Activated CD8-positive, alpha-beta T cell treated with anti-CD3 and anti-CD28 coated beads for 36 hours (primary cell): Measurements from ENCODE around the gene ZBTB38. TPM values are rescaled to one million over a fixed set of nuclear protein-coding genes. Genes with fewer than 3 reads are reported as not detected.

Source experiments
- ATAC-seq: fragments of 200-7000 bp; cut with Tn5 transposase; one replicate; pipeline ENCODE4 v1.10.0; 2021; ENCODE audit warnings: mild to moderate bottlenecking, moderate library complexity
- CTCF ChIA-PET: fragments of 350-600 bp; sonication (Branson Sonifier 250); formaldehyde crosslinking; loops from one replicate; lab custom pipeline; 2021; ENCODE audit warnings: antibody characterized with exemption; lab: Charles Lee
- POLR2A ChIA-PET: fragments of 350-600 bp; sonication (Branson Sonifier 250); formaldehyde crosslinking; loops from one replicate; lab custom pipeline; 2021; ENCODE audit warnings: antibody characterized with exemption; lab: Charles Lee
- DNase-seq: peaks from one replicate; pipeline ENCODE4 v3.0.0-alpha.2; 2020
- H3K27ac Mint-ChIP-seq: one replicate; pipeline ENCODE4 v1.8.0; 2021; ENCODE audit warnings: mild to moderate bottlenecking, mixed read lengths
- H3K27me3 Mint-ChIP-seq: one replicate; pipeline ENCODE4 v1.8.0; 2021; ENCODE audit warnings: mixed read lengths
- H3K36me3 Mint-ChIP-seq: one replicate; pipeline ENCODE4 v1.8.0; 2021; ENCODE audit warnings: low read depth, mixed read lengths
- H3K4me1 Mint-ChIP-seq: one replicate; pipeline ENCODE4 v1.8.0; 2021; ENCODE audit warnings: low read depth, mixed read lengths
- H3K4me3 Mint-ChIP-seq: one replicate; pipeline ENCODE4 v1.8.0; 2021; ENCODE audit warnings: mild to moderate bottlenecking, moderate library complexity, mixed read lengths
- H3K9me3 Mint-ChIP-seq: one replicate; pipeline ENCODE4 v1.8.0; 2021; ENCODE audit warnings: mixed read lengths
- CTCF ChIP-seq: fragments of 200-600 bp; IDR thresholded peaks from one replicate; pipeline ENCODE4 v1.8.0; 2022; ENCODE audit warnings: antibody characterized with exemption, mild to moderate bottlenecking
- intact Hi-C: fragments of 100-400 bp; cut with micrococcal nuclease; formaldehyde crosslinking; loops from one replicate; pipeline ENCODE4 v1.10.0; 2022
- total RNA-seq, 2 experiments: library from RNA; stranded (reverse); gene quantifications; one replicate each; pipeline ENCODE4 v1.2.3, GENCODE V29; 2021

Gene ZBTB38
- total RNA-seq, 2 experiments from 2014 or later: 20.4 to 21.2 TPM

DNA sequence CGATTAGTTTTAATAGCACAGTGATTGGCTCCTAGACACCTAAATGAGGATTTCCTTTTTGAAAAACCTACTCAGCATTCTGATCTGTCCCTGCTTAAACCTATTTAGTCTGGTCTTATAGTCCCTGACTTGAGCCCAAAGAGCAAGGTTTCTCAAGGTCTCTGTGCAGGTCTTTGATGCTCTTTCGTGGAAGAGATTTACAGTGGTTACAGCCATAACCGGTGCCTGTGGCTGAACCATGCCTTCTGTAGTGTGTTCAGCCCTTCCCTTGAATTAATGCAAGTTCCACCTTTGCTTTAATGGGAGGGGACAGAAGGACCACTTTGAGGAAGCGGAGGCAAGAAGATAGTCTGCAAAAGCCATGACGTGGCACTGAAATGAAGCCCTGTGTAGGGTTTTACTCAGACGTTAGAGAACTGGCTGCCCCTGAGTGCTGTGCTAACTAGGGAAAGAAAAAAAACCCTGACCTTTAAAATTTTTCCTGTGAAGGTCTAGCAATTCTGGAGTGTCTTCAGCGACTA lies 43.0 kb downstream of the ZBTB38 start:
- ChIA-PET POLR2A (interaction anchor here (1.4 to 1.7 kb wide), 2 partner anchors 30 to 39 kb away, joined by 4 to 6 read pairs; no protein-coding TSS in a partner anchor), CTCF (interaction anchor here (1.2 to 2.9 kb wide), 8 partner anchors 8 to 100 kb away, joined by 3 to 14 read pairs (median 5); no protein-coding TSS in a partner anchor)
- Mint-ChIP-seq H3K27ac (peak overlapping the region; percentile 98), H3K9me3 (no peaks in the 10 kb centered on the region), H3K4me1 (peaks cover 75% of the 10 kb centered on the region), H3K27me3 (no peaks in the 10 kb centered on the region), H3K4me3 (peak overlapping the region; percentile 75), H3K36me3 (peaks cover 36% of the 10 kb centered on the region)
- no peak for TF ChIP-seq CTCF
- DNase-seq: peak; percentile 70
- ATAC-seq: peak; percentile 62
- intact Hi-C loops: no loop called here

GRCh38 chr3:141412087-141412935 lies 44.0 kb downstream of the ZBTB38 start:
- H3K27ac Mint-ChIP-seq: peak overlapping the region; percentile 98
- DNase-seq (peak; percentile 72), ATAC-seq (peak; percentile 47)
- no peaks in the 10 kb centered on the region for H3K27me3 Mint-ChIP-seq
- TF ChIP-seq CTCF: no peak
- peak overlapping the region; percentile 75 for H3K4me3 Mint-ChIP-seq
- intact Hi-C loops: no loop called here
- CTCF ChIA-PET: interaction anchor here (1.0 to 2.9 kb wide), 11 partner anchors 9 to 109 kb away, joined by 3 to 14 read pairs (median 5); no protein-coding TSS in a partner anchor
- H3K4me1 Mint-ChIP-seq: peaks cover 79% of the 10 kb centered on the region
- no peaks in the 10 kb centered on the region for H3K9me3 Mint-ChIP-seq
- POLR2A ChIA-PET: interaction anchor here (0.8 to 2.3 kb wide), 9 partner anchors 9 to 100 kb away, joined by 3 to 15 read pairs (median 4); no protein-coding TSS in a partner anchor
- peaks cover 32% of the 10 kb centered on the region for H3K36me3 Mint-ChIP-seq

- H3K4me3 Mint-ChIP-seq: peak overlapping the region; percentile 75
- H3K9me3 Mint-ChIP-seq: no peaks in the 10 kb centered on the region
- peak overlapping the region; percentile 98 for H3K27ac Mint-ChIP-seq
- intact Hi-C loops: no loop called here
- CTCF ChIA-PET: interaction anchor here (1.0 to 2.9 kb wide), 10 partner anchors 10 to 109 kb away, joined by 3 to 14 read pairs (median 5); no protein-coding TSS in a partner anchor
- ATAC-seq: no peak
- no peak for TF ChIP-seq CTCF
- H3K36me3 Mint-ChIP-seq: peaks cover 31% of the 10 kb centered on the region
- peaks cover 77% of the 10 kb centered on the region for H3K4me1 Mint-ChIP-seq
- H3K27me3 Mint-ChIP-seq: no peaks in the 10 kb centered on the region
- DNase-seq: no peak
- POLR2A ChIA-PET: interaction anchor here (0.8 to 2.3 kb wide), 10 partner anchors 10 to 101 kb away, joined by 3 to 15 read pairs (median 4); no protein-coding TSS in a partner anchor
Measured at GRCh38 chr3:141412936-141413354, 44.6 kb downstream of the ZBTB38 start.

DNA sequence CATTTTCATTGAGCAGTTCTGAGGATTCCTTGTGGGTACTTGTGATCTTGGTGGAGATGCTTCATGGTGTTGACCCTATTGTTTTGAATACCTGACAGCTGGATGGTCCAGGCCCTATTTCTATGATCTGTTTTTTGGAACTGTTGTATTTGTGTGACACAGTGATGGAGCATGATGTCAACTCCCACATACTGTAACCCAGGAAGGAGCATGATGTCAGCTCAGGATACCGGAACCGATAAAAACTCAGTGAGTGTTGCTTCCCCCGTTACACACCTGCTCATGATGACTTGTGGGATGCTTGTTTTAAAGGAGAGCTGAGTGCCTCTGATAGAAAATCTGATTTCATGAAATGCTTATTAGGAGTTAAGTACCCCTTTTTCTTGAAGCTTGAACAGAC lies 45.1 kb downstream of the ZBTB38 start:
- Mint-ChIP-seq H3K4me1 (peaks cover 78% of the 10 kb centered on the region), H3K27ac (peak overlapping the region; percentile 98), H3K4me3 (peak overlapping the region; percentile 75), H3K27me3 (no peaks in the 10 kb centered on the region), H3K9me3 (no peaks in the 10 kb centered on the region), H3K36me3 (peaks cover 32% of the 10 kb centered on the region)
- intact Hi-C loops: no loop called here
- peak; percentile 44 for ATAC-seq
- ChIA-PET CTCF (interaction anchor here (1.0 to 2.9 kb wide), 8 partner anchors 10 to 110 kb away, joined by 4 to 14 read pairs (median 6); no protein-coding TSS in a partner anchor), POLR2A (interaction anchor here (0.7 to 2.3 kb wide), 10 partner anchors 10 to 101 kb away, joined by 3 to 15 read pairs (median 4); no protein-coding TSS in a partner anchor)
- DNase-seq: peak; percentile 38
- TF ChIP-seq CTCF: no peak
